GM12801 (cell line): Measurements from ENCODE around the gene WEE2.

Experiments used
- CTCF ChIP-seq: IDR thresholded peaks from one replicate; pipeline ENCODE4 v1.5.1; 2011; ENCODE audit warnings: control low read depth; ENCODE audit not compliant: insufficient read length; ENCODE audit errors: extremely low read depth

WEE2 gene

GRCh38 chr7:141709318-141709717, 1.2 kb downstream of the WEE2 start:
- no peak for TF ChIP-seq CTCF

GRCh38 chr7:141709749-141710148, 1.6 kb downstream of the WEE2 start:
- no peak for TF ChIP-seq CTCF

GRCh38 chr7:141710301-141710700, 2.1 kb downstream of the WEE2 start:
- TF ChIP-seq CTCF = no peak

GRCh38 chr7:141712603-141713255, 4.6 kb downstream of the WEE2 start:
- no peak for TF ChIP-seq CTCF

GRCh38 chr7:141713890-141714289, 5.7 kb downstream of the WEE2 start:
- no peak for TF ChIP-seq CTCF

GRCh38 chr7:141714571-141714970, 6.4 kb downstream of the WEE2 start:
- TF ChIP-seq CTCF = no peak

- TF ChIP-seq CTCF = no peak
These were observed 6.9 kb downstream of the WEE2 start for GRCh38 chr7:141715018-141715417.
